ENCODE data around the gene NDUFB7. TPM values are rescaled to one million over a fixed set of nuclear protein-coding genes. Genes with fewer than 3 reads are reported as not detected.

Gene NDUFB7
- total and polyA plus RNA-seq, 2 of the 8 experiments (the other 6 are each of a cell fraction or from before 2014, with no cell fraction given): 151 to 740 TPM

GRCh38 chr19:14529254-14530004 lies 42.4 kb downstream of the NDUFB7 start, which contains the start of gene TECR (continued):
- TF ChIP-seq CTCF (IDR thresholded peaks at IDR 0.05; ENCODE audit: control extremely low read depth in 1 of 3, insufficient read depth in 1 of 3, low read depth in 1 of 3, low read length in 3 of 3) (0 out of 4 replicates have a peak, but pooled peaks of 1 of the 3 experiments have one; percentile 0), SP4 (IDR thresholded peaks at IDR 0.05; ENCODE audit: low read length) (peak; percentile 91), RBBP5 (IDR thresholded peaks at IDR 0.05; ENCODE audit: borderline replicate concordance, low read depth, low read length) (0 out of 2 replicates have a peak, but pooled peaks have one; percentile 55), TAF7 (optimal IDR thresholded peaks at IDR 0.05; ENCODE audit: borderline replicate concordance, low read depth, low read length) (peak; percentile 82), TBP (IDR thresholded peaks at IDR 0.05; ENCODE audit: low read depth, low read length) (peak; percentile 87), POLR2A (IDR thresholded peaks at IDR 0.05; ENCODE audit: control extremely low read depth in 1 of 2, low read depth in 2 of 2, low read length in 2 of 2) (peak; percentile 84 to 94), SIX5 (IDR thresholded peaks at IDR 0.05; ENCODE audit: low read depth, low read length) (no peak), SRF (IDR thresholded peaks at IDR 0.05; ENCODE audit: low read depth, low read length) (no peak), MAX (IDR thresholded peaks at IDR 0.05) (peak; percentile 61; the same call in 1 of the 2 replicates), RAD21 (IDR thresholded peaks at IDR 0.05 in 1 of 2, conservative IDR thresholded peaks at IDR 0.05 in 1 of 2; ENCODE audit: low read depth in 2 of 2, low read length in 2 of 2) (no peak), GABPA (IDR thresholded peaks at IDR 0.05; ENCODE audit: borderline replicate concordance, insufficient read depth, low read length) (no peak), YY1 (IDR thresholded peaks at IDR 0.05; ENCODE audit: low read depth, low read length) (no peak), TAF1 (IDR thresholded peaks at IDR 0.05; ENCODE audit: low read depth, low read length) (peak; percentile 89), CBX8 (IDR thresholded peaks at IDR 0.05; ENCODE audit: borderline replicate concordance, low read depth, low read length) (no peak), SIN3A (conservative IDR thresholded peaks at IDR 0.05 in 1 of 2, IDR thresholded peaks at IDR 0.05 in 1 of 2; ENCODE audit: low read depth in 1 of 2, low read length in 2 of 2) (peak in 1 of 2 experiments; percentile 75; a peak in 2 of 4 replicates), CTBP2 (IDR thresholded peaks at IDR 0.05; ENCODE audit: borderline replicate concordance, insufficient read depth, insufficient read length, low read length) (no peak), GTF2F1 (IDR thresholded peaks at IDR 0.05; ENCODE audit: borderline replicate concordance, low read depth, low read length) (no peak; the same call in 1 of the 2 replicates)

Measured in H1 (cell line).